Frontal cortex (tissue), 4 donors: Measurements from ENCODE around the gene TM2D1. TPM values are rescaled to one million over a fixed set of nuclear protein-coding genes. Genes with fewer than 3 reads are reported as not detected.
"Not testable (repeated sequence)": the region's sequence is repeated elsewhere in the genome, so short reads cannot be mapped to it uniquely, and the experiment has no call there.

Experiments
- DNase-seq, 2 donors: peaks; one replicate each; pipeline ENCODE4 v3.0.0; 2012; ENCODE audit warnings: low spot score in 2 of 2
- FAIRE-seq: peaks from 2 replicates; lab custom pipeline; 2012; peaks lifted over from hg19 to GRCh38; lab: Jason Lieb, UNC
- total RNA-seq: library from RNA; depleted of rRNA; stranded (reverse); fragments of >200 nt; gene quantifications from one replicate; pipeline ENCODE4 v1.2.3, GENCODE V29; 2014
- donor health status: control.
- donor health status: control.
- donor health status: control.

TM2D1 gene
- total RNA-seq, result 96.6 TPM

DNA sequence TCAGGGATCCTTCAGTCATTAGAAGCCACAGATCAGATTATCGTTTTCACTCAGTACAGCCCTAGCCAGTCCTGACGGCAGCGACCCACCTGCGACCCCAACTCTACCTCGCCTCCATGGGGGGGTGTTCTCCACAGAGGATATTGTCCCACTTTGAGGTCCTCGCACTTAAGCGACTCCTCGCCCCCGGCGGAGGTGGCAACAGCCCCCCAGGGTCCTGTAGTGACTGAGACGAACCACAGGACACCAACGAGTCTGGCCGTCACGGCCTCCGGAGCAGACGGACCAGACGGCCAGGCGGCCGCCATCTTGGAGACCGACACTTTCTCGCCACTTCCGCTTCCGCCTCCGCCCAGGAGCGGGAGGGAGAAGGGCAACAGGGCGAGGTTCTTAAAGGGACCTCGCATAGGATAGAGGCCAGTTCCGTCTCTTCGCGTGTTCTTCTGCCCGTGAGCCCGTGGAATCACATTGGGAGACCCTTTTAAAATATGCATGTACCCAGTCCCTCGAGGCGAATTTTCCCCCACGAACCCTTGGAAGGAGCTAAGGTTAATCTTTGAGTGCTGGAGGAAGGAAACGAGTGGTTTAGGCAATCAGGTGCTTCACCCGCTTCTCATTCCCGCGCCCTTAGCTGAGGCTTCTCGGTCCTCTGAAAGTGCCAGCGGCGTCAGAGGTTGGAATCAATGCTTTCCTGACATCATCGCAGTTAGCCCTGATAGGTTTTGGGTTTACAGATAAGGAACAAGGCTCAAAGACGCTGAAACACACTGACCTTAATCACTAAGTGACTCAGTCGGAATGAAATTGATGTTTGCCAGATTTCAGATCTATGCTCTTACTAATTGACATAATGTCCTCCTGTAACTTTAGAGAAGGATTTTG is at the start of gene TM2D1:
TSS of gene TM2D1 (minus strand) at position 329 of the 882 bp plus-strand sequence. CDS start at position 308, 21 bp downstream.
- FAIRE-seq (no peak), DNase-seq (peak; percentile 76 to 87)

DNA sequence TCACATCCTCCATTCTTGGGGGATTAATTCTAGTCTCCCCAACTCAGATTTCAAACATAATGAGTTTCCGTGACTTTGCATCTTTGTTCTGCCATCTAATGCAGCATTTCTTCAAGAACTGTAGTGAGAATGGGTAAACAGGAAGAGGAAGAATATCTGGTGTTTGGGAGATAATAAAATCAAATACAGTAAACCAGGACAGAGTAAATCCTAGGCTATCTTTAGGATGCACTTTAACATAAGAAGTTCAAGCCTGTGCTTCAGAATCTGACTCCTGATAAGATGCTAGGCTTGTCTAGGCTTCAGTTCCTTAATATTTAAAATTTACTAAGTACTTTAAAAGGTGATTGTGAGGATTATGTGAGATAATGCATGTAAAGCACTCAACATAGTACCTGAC is 45.2 kb upstream of the TM2D1 start:
- DNase-seq (no peak), FAIRE-seq (no peak)

DNA sequence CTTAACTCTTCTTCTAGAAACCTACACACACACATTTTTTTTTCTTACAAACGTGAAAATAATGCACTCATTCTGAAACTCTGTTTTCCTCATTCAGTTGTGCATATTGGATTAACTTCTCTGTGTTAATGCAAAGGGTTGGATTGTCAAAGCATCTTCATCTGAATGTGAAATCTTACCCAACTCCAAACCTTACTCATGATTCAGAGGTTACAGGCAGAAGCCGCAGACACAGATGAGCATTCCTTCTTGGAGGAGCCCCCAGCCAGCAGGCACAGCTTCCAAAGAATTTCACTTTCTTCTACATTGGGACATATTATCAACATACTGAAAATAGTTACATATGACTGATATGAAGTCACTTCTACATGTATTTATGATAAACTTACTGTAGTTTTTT is 33.0 kb upstream of the TM2D1 start:
- FAIRE-seq (no peak), DNase-seq (no peak)

DNA sequence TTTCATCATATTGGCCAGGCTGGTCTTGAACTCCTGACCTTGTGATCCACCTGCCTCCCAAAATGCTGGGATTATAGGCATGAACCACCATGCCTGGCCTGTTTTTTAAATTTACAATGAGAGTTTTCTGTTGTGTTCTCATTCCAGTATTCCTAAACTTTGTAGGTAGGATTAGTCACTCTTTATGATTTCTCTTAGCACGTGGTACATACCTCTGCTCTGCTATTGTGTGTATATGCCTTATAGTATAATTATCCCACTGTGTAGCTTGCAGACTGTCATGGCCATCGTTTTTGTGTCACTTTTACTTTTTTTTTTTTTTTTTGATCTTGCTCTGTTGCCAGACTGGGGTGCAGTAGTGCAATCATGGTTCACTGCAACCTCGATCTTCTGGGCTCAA is 31.8 kb upstream of the TM2D1 start:
- DNase-seq (no peak), FAIRE-seq (no peak)

DNA sequence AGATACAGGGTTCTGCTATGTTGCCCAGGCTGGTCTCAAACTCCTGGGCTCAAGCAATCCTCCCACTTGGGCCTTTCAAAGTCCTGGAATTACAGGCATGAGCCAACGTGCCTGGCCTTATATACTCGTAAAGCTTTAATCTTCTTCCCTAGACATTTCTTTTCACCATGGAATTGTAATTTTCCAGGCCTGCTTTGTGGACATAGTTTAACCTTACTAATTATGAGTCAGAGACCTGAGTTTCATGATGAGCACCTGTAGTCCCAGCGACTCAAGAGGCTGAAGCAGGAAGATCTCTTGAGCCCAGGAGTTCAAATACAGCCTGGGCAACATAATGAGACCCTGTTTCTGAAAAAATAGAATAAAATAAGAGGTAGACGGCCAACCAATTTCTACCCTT is 29.6 kb upstream of the TM2D1 start:
- FAIRE-seq, result no peak

DNA sequence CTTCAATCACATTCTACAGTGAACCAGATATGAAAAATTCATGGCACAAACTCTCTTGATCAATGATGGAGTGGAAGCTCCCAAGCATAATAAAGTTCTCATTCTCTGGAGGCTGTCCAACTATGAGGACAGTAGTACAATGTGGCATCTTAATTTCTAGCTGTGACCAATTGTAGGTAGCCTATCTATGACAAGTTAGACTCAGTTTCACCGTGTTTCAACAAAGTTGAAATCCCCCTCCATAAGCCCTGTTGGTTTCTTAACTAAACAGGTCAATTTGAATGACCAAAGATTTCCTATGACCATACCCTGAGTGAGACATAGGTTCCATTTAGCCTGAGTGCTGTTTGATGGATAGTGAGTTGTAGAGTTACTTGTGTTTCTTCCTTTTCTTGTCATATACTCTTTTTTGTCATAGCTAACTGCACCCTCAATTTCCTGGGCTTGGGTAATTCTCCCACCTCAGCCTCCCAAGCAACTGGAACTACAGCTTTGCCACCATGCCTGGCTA is 29.1 kb upstream of the TM2D1 start:
- DNase-seq (no peak), FAIRE-seq (no peak)

More for the DNA sequence above, 29.6 kb upstream of the TM2D1 start:
- no peak for DNase-seq

DNA sequence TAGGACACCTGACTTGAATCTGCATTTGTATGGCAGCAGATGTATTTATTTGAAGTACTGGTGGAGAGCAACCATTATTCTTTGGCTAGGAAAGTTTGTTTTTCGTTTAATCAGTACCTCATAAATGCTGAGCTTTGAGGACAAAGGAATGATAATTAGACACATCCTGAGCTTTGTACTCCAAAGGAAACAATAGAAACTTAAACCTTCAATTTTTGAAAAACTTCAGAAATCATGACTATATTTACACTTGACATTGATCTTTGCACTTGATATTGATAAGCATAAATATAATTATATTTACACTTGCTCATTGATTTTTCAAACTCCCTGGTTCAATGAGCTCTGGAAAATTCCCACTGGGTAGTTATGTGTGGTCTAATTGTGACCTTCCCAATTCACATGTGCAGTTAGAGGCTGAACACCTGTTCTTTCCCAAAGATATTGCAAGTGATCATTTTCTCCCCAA is 28.0 kb upstream of the TM2D1 start:
- FAIRE-seq, result no peak

GRCh38 chr1:61749574-61749973 is 24.6 kb upstream of the TM2D1 start:
- no peak for FAIRE-seq

More for the DNA sequence above, 28.0 kb upstream of the TM2D1 start:
- no peak for DNase-seq

DNA sequence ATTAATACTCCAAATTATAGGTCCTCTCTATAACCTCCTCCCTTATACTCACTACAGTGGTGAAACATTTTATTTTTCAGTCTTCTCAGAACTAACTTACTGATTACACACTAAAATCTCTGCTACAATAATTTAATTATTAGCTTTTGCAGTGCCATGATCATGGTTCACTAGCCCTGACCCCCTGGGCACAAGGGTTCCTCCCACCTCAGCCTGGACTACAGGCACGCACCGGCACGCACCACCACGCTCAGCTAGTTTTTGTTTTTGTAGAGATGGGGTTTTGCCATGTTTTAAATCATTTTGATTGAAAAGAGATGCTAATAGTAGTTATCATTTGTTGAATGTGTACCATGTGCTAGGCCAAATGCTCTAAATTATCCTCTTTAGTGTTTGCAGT is 23.6 kb upstream of the TM2D1 start:
- FAIRE-seq (no peak), DNase-seq (no peak)

More at GRCh38 chr1:61749574-61749973, 24.6 kb upstream of the TM2D1 start:
- DNase-seq, result no peak

DNA sequence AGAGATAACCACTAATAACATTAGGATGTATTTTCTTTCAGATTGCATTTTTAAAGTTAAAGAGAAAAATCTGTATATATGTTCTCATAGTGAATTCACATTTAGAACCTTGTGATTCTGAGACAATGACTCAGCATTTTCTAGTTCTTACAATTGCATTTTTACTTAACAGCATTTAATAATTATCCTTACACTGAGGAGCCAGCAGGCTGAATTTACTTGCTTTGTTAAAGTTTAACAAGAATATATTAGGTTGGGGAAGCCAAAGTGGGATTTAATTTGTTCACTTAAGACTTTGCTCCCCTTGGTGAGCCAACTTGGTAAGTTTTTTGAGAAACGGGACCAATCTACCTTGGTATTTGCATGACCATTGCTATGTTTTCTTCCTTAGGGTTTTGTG is 21.9 kb upstream of the TM2D1 start:
- no peak for FAIRE-seq

GRCh38 chr1:61743716-61744580 is 19.0 kb upstream of the TM2D1 start:
- FAIRE-seq, result no peak
- DNase-seq, result no peak

More for the DNA sequence above, 21.9 kb upstream of the TM2D1 start:
- no peak for DNase-seq

DNA sequence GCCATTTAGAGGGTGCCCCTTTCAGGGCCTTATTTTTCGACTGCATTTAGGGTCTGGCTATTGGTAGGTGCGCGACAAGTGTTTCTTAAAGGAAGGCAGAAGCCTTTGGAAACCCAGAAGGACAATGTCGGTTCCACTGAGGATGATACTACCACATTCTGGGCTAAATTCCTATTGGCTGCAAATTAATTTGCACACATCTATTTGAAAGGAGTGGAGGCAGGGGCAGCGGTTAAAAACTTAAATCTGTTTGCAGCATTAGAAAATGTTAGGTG is 18.4 kb upstream of the TM2D1 start:
- no peak for FAIRE-seq

DNA sequence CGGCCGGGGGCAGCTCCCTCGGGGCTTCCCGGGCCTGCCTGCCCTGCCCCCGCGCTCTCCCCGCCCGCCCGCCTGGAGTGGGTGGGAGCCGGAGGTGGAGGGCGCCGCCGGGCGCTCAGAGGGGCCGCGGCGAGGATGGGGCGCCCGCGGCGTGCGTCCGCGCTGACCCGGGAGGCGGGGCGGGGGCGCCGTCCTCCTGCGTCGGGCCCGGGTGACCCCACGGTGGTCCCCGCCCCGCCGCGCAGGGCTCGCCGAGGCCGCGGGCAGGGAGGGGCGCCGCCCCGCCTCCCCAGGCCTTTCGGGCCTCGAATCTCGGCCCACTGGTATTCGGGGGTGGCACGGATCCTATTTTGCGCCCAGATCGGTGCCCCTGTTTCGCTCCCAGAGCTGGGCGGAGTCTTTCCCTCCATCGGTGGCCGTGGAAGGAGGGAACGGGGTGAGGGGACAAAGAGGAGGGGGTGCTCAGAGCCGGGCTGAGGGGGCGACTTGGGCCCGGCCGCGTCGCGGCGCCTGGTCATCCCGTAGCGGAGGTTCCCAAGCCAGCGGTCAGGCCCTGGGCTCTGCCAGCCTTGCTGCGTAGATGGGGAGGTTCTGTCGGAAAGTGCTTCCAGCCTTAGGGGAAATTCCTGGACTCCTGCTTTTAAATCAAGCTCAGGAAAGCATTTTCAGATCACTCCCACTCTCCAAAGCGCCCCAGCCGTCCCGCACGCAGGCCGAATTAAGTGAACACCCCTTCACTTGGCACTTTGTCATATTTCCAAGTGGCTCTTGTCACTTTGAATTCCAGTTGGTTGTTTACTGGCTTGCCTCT is 17.9 kb upstream of the TM2D1 start:
- no peak for FAIRE-seq
- peak; percentile 70 to 79 for DNase-seq

More for the DNA sequence above, 18.4 kb upstream of the TM2D1 start:
- DNase-seq, result no peak

GRCh38 chr1:61741711-61742619 is 17.0 kb upstream of the TM2D1 start, which contains the start of gene PATJ:
Gene PATJ (plus strand): TSS chr1:61742480. CDS start chr1:61762893, 20,413 bp downstream.
- DNase-seq (peak; percentile 66 to 72), FAIRE-seq (no peak)

DNA sequence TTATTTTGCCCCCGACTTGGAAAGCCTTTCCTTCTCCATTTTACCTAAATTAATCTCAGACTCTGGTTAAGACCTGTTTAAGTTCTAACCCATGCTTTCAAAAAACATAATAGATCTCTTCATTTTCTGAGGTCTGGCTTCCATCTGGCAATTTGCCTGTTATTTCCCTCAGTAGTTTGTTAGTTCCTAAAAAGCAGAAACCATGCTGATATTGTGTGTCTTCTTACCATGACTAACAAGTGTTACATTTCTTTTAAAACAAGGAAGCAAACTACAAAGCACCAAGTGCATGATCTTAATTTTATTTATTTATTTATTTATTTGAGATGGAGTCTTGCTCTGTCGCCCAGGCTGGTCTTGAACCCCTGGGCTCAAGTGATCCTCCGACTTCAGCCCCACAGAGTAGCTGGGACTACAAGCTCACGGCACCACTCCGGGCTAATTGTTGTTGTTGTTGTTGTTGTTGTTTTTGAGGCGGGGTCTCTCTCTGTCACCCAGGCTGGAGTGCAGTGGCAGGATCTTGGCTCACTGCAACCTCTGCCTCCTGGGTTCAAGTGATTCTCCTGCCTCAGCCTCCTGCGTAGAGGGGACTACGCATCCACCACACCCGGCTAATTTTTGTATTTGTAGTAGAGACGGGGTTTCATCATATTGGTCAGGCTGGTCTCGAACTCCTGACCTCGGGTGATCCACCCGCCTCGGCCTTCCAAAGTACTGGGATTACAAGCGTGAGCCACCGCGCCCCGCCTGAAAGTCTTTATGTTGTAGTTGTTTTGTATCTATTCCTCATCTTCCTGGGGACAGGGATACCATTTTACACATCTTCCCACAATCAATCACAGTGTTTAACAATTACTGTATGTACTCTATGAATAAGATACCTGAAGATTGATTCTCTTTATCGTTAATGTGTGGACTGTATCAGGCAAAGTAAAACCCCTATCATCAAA is 16.1 kb upstream of the TM2D1 start:
- DNase-seq (no peak), FAIRE-seq (no peak)

GRCh38 chr1:61732726-61733125 is 7.8 kb upstream of the TM2D1 start:
- no peak for FAIRE-seq

DNA sequence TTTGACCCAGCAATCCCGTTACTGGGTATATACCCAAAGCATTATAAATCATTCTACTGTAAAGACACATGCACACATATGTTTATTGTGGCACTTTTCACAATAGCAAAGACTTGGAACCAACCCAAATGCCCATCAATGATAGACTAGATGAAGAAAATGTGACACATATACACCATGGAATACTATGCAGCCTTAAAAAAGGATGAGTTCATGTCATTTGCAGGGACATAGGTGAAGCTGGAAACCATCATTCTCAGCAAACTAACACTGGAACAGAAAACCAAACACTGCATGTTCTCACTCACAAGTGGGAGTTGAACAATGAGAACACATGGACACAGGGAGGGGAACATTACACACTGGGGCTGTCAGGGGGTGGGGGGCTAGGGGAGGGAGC is 5.7 kb upstream of the TM2D1 start:
- FAIRE-seq, DNase-seq: not testable (repeated sequence)

More at GRCh38 chr1:61732726-61733125, 7.8 kb upstream of the TM2D1 start:
- DNase-seq, result no peak
